H9 (cell line): Measurements from ENCODE around the gene DBR1. TPM values are rescaled to one million over a fixed set of nuclear protein-coding genes. Genes with fewer than 3 reads are reported as not detected.

Experiments used
- DNase-seq: peaks from one replicate; pipeline ENCODE4 v3.0.0-alpha.2; 2017
- H2AFZ ChIP-seq: one replicate; pipeline ENCODE4 v1.6.1; 2013; ENCODE audit warnings: mild to moderate bottlenecking, low read length, control low read depth, moderate library complexity
- H2AK5ac ChIP-seq: 2 replicates; pipeline ENCODE4 v1.6.1; 2013; ENCODE audit warnings: low read length, control low read depth, mixed read lengths; ENCODE audit not compliant: insufficient read length
- H2BK120ac ChIP-seq: one replicate; pipeline ENCODE4 v1.6.1; 2013; ENCODE audit warnings: low read depth, mild to moderate bottlenecking, low read length, control low read depth, inconsistent platforms; ENCODE audit not compliant: poor library complexity, severe bottlenecking
- H2BK12ac ChIP-seq: 2 replicates; pipeline ENCODE4 v1.6.1; 2013; ENCODE audit warnings: low read length, control low read depth, mixed read lengths, low read depth; ENCODE audit not compliant: insufficient read length
- H2BK15ac ChIP-seq: 2 replicates; pipeline ENCODE4 v1.6.1; 2013; ENCODE audit warnings: low read depth, low read length, control low read depth
- H2BK20ac ChIP-seq: one replicate; pipeline ENCODE4 v1.6.1; 2013; ENCODE audit warnings: low read depth, mild to moderate bottlenecking, low read length, control low read depth, inconsistent platforms; ENCODE audit not compliant: poor library complexity, severe bottlenecking
- H2BK5ac ChIP-seq: 2 replicates; pipeline ENCODE4 v1.6.1; 2013; ENCODE audit warnings: low read length, control low read depth, mixed read lengths; ENCODE audit not compliant: insufficient read length
- H3K14ac ChIP-seq: 2 replicates; pipeline ENCODE4 v1.6.1; 2013; ENCODE audit warnings: low read length, control low read depth; ENCODE audit not compliant: insufficient read depth
- H3K18ac ChIP-seq: 2 replicates; pipeline ENCODE4 v1.6.1; 2013; ENCODE audit warnings: low read depth, mild to moderate bottlenecking, mixed read lengths, low read length, control low read depth; ENCODE audit not compliant: insufficient read length
- H3K23ac ChIP-seq: 2 replicates; pipeline ENCODE4 v1.6.1; 2013; ENCODE audit warnings: low read length, control low read depth, mixed read lengths, low read depth; ENCODE audit not compliant: insufficient read length
- H3K23me2 ChIP-seq: 2 replicates; pipeline ENCODE4 v1.6.1; 2013; ENCODE audit warnings: low read depth, mild to moderate bottlenecking, mixed read lengths, low read length, control low read depth; ENCODE audit not compliant: insufficient read length, poor library complexity, severe bottlenecking
- H3K27ac ChIP-seq: 2 replicates; pipeline ENCODE4 v1.5.1; 2013; ENCODE audit warnings: low read length, control low read depth, mixed read lengths, low read depth; ENCODE audit not compliant: insufficient read length
- H3K27me3 ChIP-seq: 2 replicates; pipeline ENCODE4 v1.6.1; 2013; ENCODE audit warnings: low read length, control low read depth, inconsistent platforms; ENCODE audit not compliant: insufficient read depth
- H3K4ac ChIP-seq: 2 replicates; pipeline ENCODE4 v1.6.1; 2013; ENCODE audit warnings: low read depth, mild to moderate bottlenecking, control low read depth, inconsistent platforms, low read length, moderate library complexity
- H3K4me1 ChIP-seq: 2 replicates; pipeline ENCODE4 v1.6.1; 2013; ENCODE audit warnings: low read length, control low read depth, inconsistent platforms; ENCODE audit not compliant: insufficient read depth
- H3K4me2 ChIP-seq: 2 replicates; pipeline ENCODE4 v1.6.1; 2013; ENCODE audit warnings: low read length, control low read depth, mixed read lengths; ENCODE audit not compliant: insufficient read length, insufficient read depth
- H3K56ac ChIP-seq: 2 replicates; pipeline ENCODE4 v1.6.1; 2013; ENCODE audit warnings: low read depth, mild to moderate bottlenecking, mixed read lengths, low read length, control low read depth; ENCODE audit not compliant: insufficient read length
- H3K79me1 ChIP-seq: 2 replicates; pipeline ENCODE4 v1.6.1; 2013; ENCODE audit warnings: low read depth, mild to moderate bottlenecking, moderate library complexity, low read length, control low read depth, inconsistent platforms; ENCODE audit not compliant: insufficient read depth, poor library complexity, severe bottlenecking
- H3K79me2 ChIP-seq: 2 replicates; pipeline ENCODE4 v1.6.1; 2013; ENCODE audit warnings: low read length, control low read depth, inconsistent platforms; ENCODE audit not compliant: insufficient read depth
- H3K9ac ChIP-seq: 2 replicates; pipeline ENCODE4 v1.6.1; 2013; ENCODE audit warnings: low read length, control low read depth, mixed read lengths; ENCODE audit not compliant: insufficient read length; ENCODE audit errors: extremely low read depth
- H3K9me3 ChIP-seq: one replicate; pipeline ENCODE4 v1.6.1; 2013; ENCODE audit warnings: low read depth, low read length, inconsistent platforms; ENCODE audit not compliant: control insufficient read depth
- H3T11ph ChIP-seq: one replicate; pipeline ENCODE4 v1.6.1; 2013; ENCODE audit warnings: mild to moderate bottlenecking, low read length, control low read depth, inconsistent platforms
- H4K20me1 ChIP-seq: one replicate; pipeline ENCODE4 v1.6.1; 2013; ENCODE audit not compliant: control insufficient read depth, insufficient read length, insufficient read depth
- H4K5ac ChIP-seq: 2 replicates; pipeline ENCODE4 v1.6.1; 2013; ENCODE audit warnings: low read depth, mild to moderate bottlenecking, mixed read lengths, low read length, control low read depth; ENCODE audit not compliant: insufficient read length
- H4K8ac ChIP-seq: replicated peaks from 2 replicates; pipeline ENCODE4 v1.6.1; 2013; ENCODE audit warnings: low read length, control low read depth, mixed read lengths, low read depth; ENCODE audit not compliant: insufficient read length
- H4K91ac ChIP-seq: 2 replicates; pipeline ENCODE4 v1.6.1; 2013; ENCODE audit warnings: low read depth, mild to moderate bottlenecking, moderate library complexity, mixed read lengths, low read length, control low read depth; ENCODE audit not compliant: insufficient read length
- H3K27ac Mint-ChIP-seq, 3 experiments: 2 replicates in 2 of 3; 3 replicates in 1 of 3; pipeline ENCODE4 v1.8.0; 2020 to 2021; ENCODE audit warnings: mixed read lengths in 3 of 3, mild to moderate bottlenecking in 1 of 3, moderate library complexity in 1 of 3
- H3K27me3 Mint-ChIP-seq: 2 replicates; pipeline ENCODE4 v1.8.0; 2021; ENCODE audit warnings: low read depth, mild to moderate bottlenecking, moderate library complexity, mixed read lengths
- H3K36me3 Mint-ChIP-seq, 3 experiments: 2 replicates in 2 of 3; 3 replicates in 1 of 3; pipeline ENCODE4 v1.8.0; 2020 to 2021; ENCODE audit warnings: low read depth in 3 of 3, mixed read lengths in 3 of 3; ENCODE audit not compliant: insufficient read depth in 1 of 3
- H3K4me1 Mint-ChIP-seq, 2 experiments: 2 replicates each; pipeline ENCODE4 v1.8.0; 2020; ENCODE audit warnings: mixed read lengths in 2 of 2
- H3K4me3 Mint-ChIP-seq, 2 experiments: 2 replicates in 1 of 2; 3 replicates in 1 of 2; pipeline ENCODE4 v1.8.0; 2020 to 2021; ENCODE audit warnings: mild to moderate bottlenecking in 2 of 2, mixed read lengths in 2 of 2, moderate library complexity in 1 of 2
- H3K9me3 Mint-ChIP-seq, 2 experiments: 2 replicates in 1 of 2; 3 replicates in 1 of 2; pipeline ENCODE4 v1.8.0; 2020; ENCODE audit warnings: mild to moderate bottlenecking in 2 of 2, mixed read lengths in 2 of 2, moderate library complexity in 1 of 2
- WGBS: extraction: QIAGEN DNeasy Blood & Tissue Kit; methylation state at CpG from one replicate; pipeline ENCODE4 v1.1.7; 2013; ENCODE audit warnings: missing lambda C conversion rate, low lambda C conversion rate, mixed read lengths; ENCODE audit not compliant: insufficient read length; ENCODE audit errors: extremely low coverage; 5-methylcytosine and 5-hydroxymethylcytosine counted together
- long read RNA-seq: library from polyadenylated mRNA; unstranded; transcript quantifications from one replicate; pipeline ENCODE4 v2.0.0, GENCODE V29; 2020
- total RNA-seq: library from RNA; stranded (reverse); gene quantifications from 2 replicates; pipeline ENCODE4 v1.2.1, GENCODE V29; 2021
- TF ChIP-seq, protein P1 (sequence below): fragments of 200-600 bp; sonication (generic); conservative IDR thresholded peaks from 3 replicates; pipeline ENCODE4 v1.8.0; 2021; ENCODE audit warnings: antibody characterized with exemption, mild to moderate bottlenecking

The DBR1 gene, protein sequence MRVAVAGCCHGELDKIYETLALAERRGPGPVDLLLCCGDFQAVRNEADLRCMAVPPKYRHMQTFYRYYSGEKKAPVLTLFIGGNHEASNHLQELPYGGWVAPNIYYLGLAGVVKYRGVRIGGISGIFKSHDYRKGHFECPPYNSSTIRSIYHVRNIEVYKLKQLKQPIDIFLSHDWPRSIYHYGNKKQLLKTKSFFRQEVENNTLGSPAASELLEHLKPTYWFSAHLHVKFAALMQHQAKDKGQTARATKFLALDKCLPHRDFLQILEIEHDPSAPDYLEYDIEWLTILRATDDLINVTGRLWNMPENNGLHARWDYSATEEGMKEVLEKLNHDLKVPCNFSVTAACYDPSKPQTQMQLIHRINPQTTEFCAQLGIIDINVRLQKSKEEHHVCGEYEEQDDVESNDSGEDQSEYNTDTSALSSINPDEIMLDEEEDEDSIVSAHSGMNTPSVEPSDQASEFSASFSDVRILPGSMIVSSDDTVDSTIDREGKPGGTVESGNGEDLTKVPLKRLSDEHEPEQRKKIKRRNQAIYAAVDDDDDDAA
- 20.8 and 21.6 TPM in 2 replicates for total RNA-seq
- long read RNA-seq, transcript DBR1-201 (8 exons, 2,666 nt), result major isoform, 105 of 115 reads
- long read RNA-seq, partial matches to known transcripts, result 4 of 115 reads
- long read RNA-seq, other reads (novel, unspliced or antisense), result 5 of 115 reads

DNA sequence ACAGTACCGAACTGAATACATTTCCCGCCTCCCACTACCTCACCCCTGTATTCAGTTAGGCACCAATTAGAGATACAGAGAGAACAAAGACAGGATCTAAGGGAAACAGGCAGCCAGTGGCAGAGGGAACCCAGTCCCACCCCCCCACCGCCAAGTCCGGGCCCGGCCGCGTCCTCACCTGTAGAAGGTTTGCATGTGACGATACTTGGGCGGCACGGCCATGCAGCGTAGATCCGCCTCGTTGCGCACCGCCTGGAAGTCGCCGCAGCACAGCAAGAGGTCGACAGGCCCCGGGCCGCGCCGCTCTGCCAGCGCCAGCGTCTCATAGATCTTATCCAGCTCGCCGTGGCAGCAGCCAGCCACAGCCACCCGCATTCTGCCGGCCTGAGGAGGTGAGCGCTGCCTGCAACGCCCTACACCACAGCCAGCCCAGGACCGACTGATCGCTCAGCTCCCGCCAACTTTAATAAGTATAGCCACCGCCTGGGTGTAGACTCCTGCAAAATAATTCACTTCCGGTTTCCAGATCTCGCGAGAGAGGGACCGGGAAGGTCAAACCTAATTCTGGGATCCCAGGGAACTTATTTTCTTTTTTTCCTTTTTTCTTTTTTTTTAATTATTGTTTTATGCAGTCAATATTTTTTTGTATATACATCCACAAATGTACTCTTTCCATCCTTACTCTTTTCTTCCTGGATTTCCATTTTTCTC, at the start of gene DBR1:
Gene DBR1, minus strand, starts transcription at position 501 of the 711 bp plus-strand sequence. Its CDS starts 126 bp downstream, at position 375.
- peaks cover 8 to 32% (median 29%) of the 10 kb centered on the region in 3 experiments; a peak in 6 of 7 replicates for H3K36me3 Mint-ChIP-seq
- no peak within 1 kb of the TSS for H3K27ac ChIP-seq
- peaks cover 0 to 10% of the 10 kb centered on the region in 2 experiments; a peak in 2 of 5 replicates for H3K9me3 Mint-ChIP-seq
- WGBS, result no CpG with 5 or more reads among the region's 38 CpGs
- H2BK15ac ChIP-seq, result no peak within 1 kb of the TSS
- H4K20me1 ChIP-seq, result no peaks in the 10 kb centered on the region
- H3K9me3 ChIP-seq, result no peaks in the 10 kb centered on the region
- DNase-seq, result peak; percentile 77
- no peak within 1 kb of the TSS for H3T11ph ChIP-seq
- peak within 1 kb of the TSS; percentile 93 to 99 (median 97) for H3K27ac Mint-ChIP-seq
- no peak within 1 kb of the TSS for H2BK12ac ChIP-seq
- H3K4me1 Mint-ChIP-seq, result peaks cover 5 to 11% of the 10 kb centered on the region in 2 experiments
- H3K4ac ChIP-seq, result no peak within 1 kb of the TSS
- H3K79me1 ChIP-seq, result no peaks in the 10 kb centered on the region
- no peak within 1 kb of the TSS for H4K91ac ChIP-seq
- H3K23me2 ChIP-seq, result peaks cover 8% of the 10 kb centered on the region
- H3K79me2 ChIP-seq, result no peaks in the 10 kb centered on the region; the same call in 1 of the 2 replicates
- no peak within 1 kb of the TSS for H3K56ac ChIP-seq
- peak within 1 kb of the TSS; percentile 95 for H3K14ac ChIP-seq
- peaks cover 5% of the 10 kb centered on the region for H3K27me3 Mint-ChIP-seq
- no peaks in the 10 kb centered on the region for H3K27me3 ChIP-seq
- no peak within 1 kb of the TSS for H3K23ac ChIP-seq
- H4K5ac ChIP-seq, result peak within 1 kb of the TSS; percentile 45
- H3K4me1 ChIP-seq, result no peaks in the 10 kb centered on the region
- no peak within 1 kb of the TSS for H2BK20ac ChIP-seq
- H2AK5ac ChIP-seq, result no peak within 1 kb of the TSS
- peak within 1 kb of the TSS; percentile 95 to 96 for H3K4me3 Mint-ChIP-seq
- no peak within 1 kb of the TSS for H2AFZ ChIP-seq
- peak within 1 kb of the TSS; percentile 97 for H3K18ac ChIP-seq
- TF ChIP-seq, protein P1, sequence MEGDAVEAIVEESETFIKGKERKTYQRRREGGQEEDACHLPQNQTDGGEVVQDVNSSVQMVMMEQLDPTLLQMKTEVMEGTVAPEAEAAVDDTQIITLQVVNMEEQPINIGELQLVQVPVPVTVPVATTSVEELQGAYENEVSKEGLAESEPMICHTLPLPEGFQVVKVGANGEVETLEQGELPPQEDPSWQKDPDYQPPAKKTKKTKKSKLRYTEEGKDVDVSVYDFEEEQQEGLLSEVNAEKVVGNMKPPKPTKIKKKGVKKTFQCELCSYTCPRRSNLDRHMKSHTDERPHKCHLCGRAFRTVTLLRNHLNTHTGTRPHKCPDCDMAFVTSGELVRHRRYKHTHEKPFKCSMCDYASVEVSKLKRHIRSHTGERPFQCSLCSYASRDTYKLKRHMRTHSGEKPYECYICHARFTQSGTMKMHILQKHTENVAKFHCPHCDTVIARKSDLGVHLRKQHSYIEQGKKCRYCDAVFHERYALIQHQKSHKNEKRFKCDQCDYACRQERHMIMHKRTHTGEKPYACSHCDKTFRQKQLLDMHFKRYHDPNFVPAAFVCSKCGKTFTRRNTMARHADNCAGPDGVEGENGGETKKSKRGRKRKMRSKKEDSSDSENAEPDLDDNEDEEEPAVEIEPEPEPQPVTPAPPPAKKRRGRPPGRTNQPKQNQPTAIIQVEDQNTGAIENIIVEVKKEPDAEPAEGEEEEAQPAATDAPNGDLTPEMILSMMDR, result no peak
- no peak within 1 kb of the TSS for H2BK5ac ChIP-seq
- no peak within 1 kb of the TSS for H4K8ac ChIP-seq
- peak within 1 kb of the TSS; percentile 97 for H3K4me2 ChIP-seq
- H3K9ac ChIP-seq, result peak within 1 kb of the TSS; percentile 91
- H2BK120ac ChIP-seq, result no peak within 1 kb of the TSS
